Upper lobe of right lung (tissue), 1 donor: ENCODE data around the gene CYP4V2. TPM values are rescaled to one million over a fixed set of nuclear protein-coding genes. Genes with fewer than 3 reads are reported as not detected.

Experiments
- ATAC-seq: fragments of 200-7000 bp; cut with Tn5 transposase; one replicate; pipeline ENCODE4 v1.9.1; 2020; ENCODE audit warnings: mild to moderate bottlenecking, moderate library complexity
- DNase-seq: peaks from one replicate; pipeline ENCODE4 v3.0.0-alpha.2; 2020
- H3K27ac ChIP-seq: fragments of 200-600 bp; one replicate; pipeline ENCODE4 v1.8.0; 2022
- H3K27me3 ChIP-seq: fragments of 200-600 bp; one replicate; pipeline ENCODE4 v1.8.0; 2022; ENCODE audit warnings: mild to moderate bottlenecking
- H3K36me3 ChIP-seq: fragments of 200-600 bp; one replicate; pipeline ENCODE4 v1.8.0; 2022
- H3K4me1 ChIP-seq: fragments of 200-600 bp; one replicate; pipeline ENCODE4 v1.8.0; 2022
- H3K4me3 ChIP-seq: fragments of 200-600 bp; one replicate; pipeline ENCODE4 v1.8.0; 2022; ENCODE audit warnings: mild to moderate bottlenecking
- H3K9me3 ChIP-seq: fragments of 200-600 bp; one replicate; pipeline ENCODE4 v1.8.0; 2022
- CTCF ChIP-seq: fragments of 200-600 bp; IDR thresholded peaks from one replicate; pipeline ENCODE4 v1.8.0; 2022; ENCODE audit warnings: antibody characterized with exemption
- intact Hi-C: fragments of 100-400 bp; cut with DNase I; formaldehyde crosslinking; loops from one replicate; pipeline ENCODE4 v1.11.0; 2022
- total RNA-seq: library from RNA; stranded (reverse); fragmentation: NEBNext Ultra II Directional; extraction: Animal tissue kit (Norgen Biotek cat#: 25700); gene quantifications from one replicate; pipeline ENCODE4 v1.2.1, GENCODE V29; 2021
- donor health status: DM: no; HTN: yes; CAD: no; lungs with severe emphysema.

Gene CYP4V2
- total RNA-seq, 1 donor from 2014 or later: 35.4 TPM

GRCh38 chr4:186204103-186204559, 12.8 kb downstream of the CYP4V2 start:
- DNase-seq (no peak), ATAC-seq (peak; percentile 52)
- Histone ChIP-seq H3K4me3 (no peak overlapping the region), H3K4me1 (no peaks in the 10 kb centered on the region), H3K36me3 (peaks cover 3% of the 10 kb centered on the region), H3K27me3 (no peaks in the 10 kb centered on the region), H3K9me3 (no peaks in the 10 kb centered on the region), H3K27ac (no peak overlapping the region)
- TF ChIP-seq CTCF: no peak
- intact Hi-C loops: no loop called here

- ATAC-seq: no peak
- no peaks in the 10 kb centered on the region for H3K27me3 ChIP-seq
- no peak for DNase-seq
Measured at GRCh38 chr4:186204686-186205085, 13.3 kb downstream of the CYP4V2 start.

GRCh38 chr4:186205156-186205555, 13.8 kb downstream of the CYP4V2 start:
- Histone ChIP-seq H3K36me3 (peaks cover 5% of the 10 kb centered on the region), H3K27me3 (no peaks in the 10 kb centered on the region), H3K4me3 (no peak overlapping the region), H3K27ac (no peak overlapping the region), H3K9me3 (no peaks in the 10 kb centered on the region), H3K4me1 (no peaks in the 10 kb centered on the region)
- no peak for ATAC-seq
- no peak for TF ChIP-seq CTCF
- DNase-seq: no peak
- intact Hi-C loops: no loop called here

More at GRCh38 chr4:186204686-186205085, 13.3 kb downstream of the CYP4V2 start:
- intact Hi-C loops: no loop called here
- H3K4me3 ChIP-seq: no peak overlapping the region
- no peak for TF ChIP-seq CTCF
- no peaks in the 10 kb centered on the region for H3K9me3 ChIP-seq
- H3K36me3 ChIP-seq: peaks cover under 1% of the 10 kb centered on the region
- no peak overlapping the region for H3K27ac ChIP-seq
- H3K4me1 ChIP-seq: no peaks in the 10 kb centered on the region

- DNase-seq: no peak
- no peak for TF ChIP-seq CTCF
- no peaks in the 10 kb centered on the region for H3K4me1 ChIP-seq
- no peak overlapping the region for H3K4me3 ChIP-seq
- H3K27ac ChIP-seq: no peak overlapping the region
- H3K27me3 ChIP-seq: no peaks in the 10 kb centered on the region
- ATAC-seq: no peak
- intact Hi-C loops: no loop called here
- H3K9me3 ChIP-seq: no peaks in the 10 kb centered on the region
- H3K36me3 ChIP-seq: no peaks in the 10 kb centered on the region
Measured at GRCh38 chr4:186216465-186217024, 25.2 kb downstream of the CYP4V2 start.

- no peak overlapping the region for H3K4me3 ChIP-seq
- no peaks in the 10 kb centered on the region for H3K9me3 ChIP-seq
- no peaks in the 10 kb centered on the region for H3K27me3 ChIP-seq
- intact Hi-C loops: no loop called here
- TF ChIP-seq CTCF: no peak
- H3K4me1 ChIP-seq: no peaks in the 10 kb centered on the region
- ATAC-seq: no peak
- H3K27ac ChIP-seq: no peak overlapping the region
- no peak for DNase-seq
- no peaks in the 10 kb centered on the region for H3K36me3 ChIP-seq
Measured at GRCh38 chr4:186217733-186218293, 26.4 kb downstream of the CYP4V2 start.
